ENCODE measurements around the gene NACA. TPM values are rescaled to one million over a fixed set of nuclear protein-coding genes. Genes with fewer than 3 reads are reported as not detected.
"Not testable (repeated sequence)": the region's sequence is repeated elsewhere in the genome, so short reads cannot be mapped to it uniquely, and the experiment has no call there.

Gene NACA
- total and polyA plus RNA-seq, 2 experiments from 2014 or later, result 891 to 916 TPM

GRCh38 chr12:56758728-56759262, 33.7 kb upstream of the NACA start:
- H3K36me3 ChIP-seq, result no peaks in the 10 kb centered on the region
- DNase-seq (ENCODE audit: low read depth in 1 of 2, low spot score in 1 of 2), result peak in 1 of 2 donors; percentile 4
- H3K4me1 ChIP-seq (ENCODE audit: low read depth), result no peaks in the 10 kb centered on the region
- H3K27me3 ChIP-seq, result no peaks in the 10 kb centered on the region
- H3K27ac ChIP-seq, result no peak overlapping the region
- no peak overlapping the region for H3K4me3 ChIP-seq
- H3K9me3 ChIP-seq (ENCODE audit: low read depth), result no peaks in the 10 kb centered on the region
- no peak for TF ChIP-seq CTCF (IDR thresholded peaks at IDR 0.05; ENCODE audit: low read depth, low read length)

GRCh38 chr12:56757971-56758370, 32.9 kb upstream of the NACA start:
- not testable (repeated sequence) for H3K27ac ChIP-seq; H3K36me3 ChIP-seq; H3K4me1 ChIP-seq (ENCODE audit: low read depth); H3K9me3 ChIP-seq (ENCODE audit: low read depth); DNase-seq (ENCODE audit: low read depth in 1 of 2, low spot score in 1 of 2); H3K27me3 ChIP-seq; H3K4me3 ChIP-seq

- Histone ChIP-seq H3K4me1 (ENCODE audit: low read depth) (no peaks in the 10 kb centered on the region), H3K9me3 (ENCODE audit: low read depth) (no peaks in the 10 kb centered on the region), H3K27ac (no peak overlapping the region), H3K27me3 (no peaks in the 10 kb centered on the region), H3K36me3 (no peaks in the 10 kb centered on the region), H3K4me3 (no peak overlapping the region)
- DNase-seq (ENCODE audit: low read depth in 1 of 2, low spot score in 1 of 2), result no peak
- TF ChIP-seq CTCF (IDR thresholded peaks at IDR 0.05; ENCODE audit: low read depth, low read length), result no peak
Measured at GRCh38 chr12:56753566-56753965, 28.5 kb upstream of the NACA start.

- H3K27ac ChIP-seq, result no peak within 1 kb of the TSS
- no peaks in the 10 kb centered on the region for H3K4me1 ChIP-seq (ENCODE audit: low read depth)
- no peak for TF ChIP-seq CTCF (IDR thresholded peaks at IDR 0.05; ENCODE audit: low read depth, low read length)
- H3K36me3 ChIP-seq, result no peaks in the 10 kb centered on the region
- no peaks in the 10 kb centered on the region for H3K27me3 ChIP-seq
- peak; percentile 86 to 90 for DNase-seq (ENCODE audit: low read depth in 1 of 2, low spot score in 1 of 2)
- no peaks in the 10 kb centered on the region for H3K9me3 ChIP-seq (ENCODE audit: low read depth)
- H3K4me3 ChIP-seq, result peak within 1 kb of the TSS; percentile 86
Measured at GRCh38 chr12:56751712-56752598, 26.9 kb upstream of the NACA start, which contains the start of gene PRIM1. PRIM1 (minus strand) TSS chr12:56752323; CDS start chr12:56752298, 25 bp downstream.

- H3K36me3 ChIP-seq; H3K4me3 ChIP-seq; H3K27ac ChIP-seq; H3K4me1 ChIP-seq (ENCODE audit: low read depth); DNase-seq (ENCODE audit: low read depth in 1 of 2, low spot score in 1 of 2); H3K27me3 ChIP-seq; H3K9me3 ChIP-seq (ENCODE audit: low read depth): not testable (repeated sequence)
Measured at GRCh38 chr12:56750596-56750995, 25.5 kb upstream of the NACA start.

- TF ChIP-seq CTCF (IDR thresholded peaks at IDR 0.05; ENCODE audit: low read depth, low read length), result no peak
- H3K36me3 ChIP-seq, result no peaks in the 10 kb centered on the region
- no peak overlapping the region for H3K27ac ChIP-seq
- no peaks in the 10 kb centered on the region for H3K9me3 ChIP-seq (ENCODE audit: low read depth)
- no peaks in the 10 kb centered on the region for H3K27me3 ChIP-seq
- no peak for DNase-seq (ENCODE audit: low read depth in 1 of 2, low spot score in 1 of 2)
- no peak overlapping the region for H3K4me3 ChIP-seq
- no peaks in the 10 kb centered on the region for H3K4me1 ChIP-seq (ENCODE audit: low read depth)
Measured at GRCh38 chr12:56749853-56750252, 24.8 kb upstream of the NACA start.

Data from cardiac muscle cell (in vitro differentiated cells and primary cell).